HEK293T (cell line): ENCODE measurements around the gene NPAS3.
A peak's percentile ranks its signal among the peaks of the same experiment; 100 is the strongest.

Source experiments
- CTCF ChIA-PET: fragments of 350-600 bp; formaldehyde crosslinking; extraction: SDS; loops from one replicate; lab custom pipeline; 2021; ENCODE audit warnings: antibody characterized with exemption, inconsistent platforms; lab: Yijun Ruan, JAX
- POLR2A ChIA-PET: fragments of 350-600 bp; formaldehyde crosslinking; extraction: SDS; loops from one replicate; lab custom pipeline; 2020; ENCODE audit warnings: antibody characterized with exemption, inconsistent platforms; lab: Yijun Ruan, JAX
- DNase-seq: peaks from one replicate; pipeline ENCODE4 v3.0.0; 2012; ENCODE audit warnings: mixed read lengths; ENCODE audit errors: extremely low spot score
- ARNT ChIP-seq: fragments of 450-650 bp; IDR thresholded peaks from 2 replicates; pipeline ENCODE4 v1.6.1; 2017; ENCODE audit warnings: mild to moderate bottlenecking
- BHLHE40 ChIP-seq: fragments of 450-650 bp; IDR thresholded peaks from 2 replicates; pipeline ENCODE4 v1.6.1; 2016; ENCODE audit warnings: mild to moderate bottlenecking, moderate library complexity, borderline replicate concordance
- CTBP1 ChIP-seq: fragments of 450-650 bp; IDR thresholded peaks from 2 replicates; pipeline ENCODE4 v1.6.1; 2016; ENCODE audit warnings: borderline replicate concordance
- ELF4 ChIP-seq: fragments of 450-650 bp; IDR thresholded peaks from 2 replicates; pipeline ENCODE4 v1.6.1; 2017; ENCODE audit warnings: antibody characterized with exemption
- FOXA1 ChIP-seq: fragments of 450-650 bp; IDR thresholded peaks from 2 replicates; pipeline ENCODE4 v1.6.1; 2016; ENCODE audit warnings: mild to moderate bottlenecking
- FOXK2 ChIP-seq: fragments of 450-650 bp; IDR thresholded peaks from 2 replicates; pipeline ENCODE4 v1.6.1; 2016; ENCODE audit warnings: mild to moderate bottlenecking
- FOXM1 ChIP-seq: fragments of 450-650 bp; IDR thresholded peaks from 2 replicates; pipeline ENCODE4 v1.6.1; 2017; ENCODE audit warnings: mild to moderate bottlenecking, borderline replicate concordance
- HDGF ChIP-seq: fragments of 450-650 bp; IDR thresholded peaks from 2 replicates; pipeline ENCODE4 v1.6.1; 2017; ENCODE audit warnings: antibody characterized with exemption, borderline replicate concordance
- L3MBTL2 ChIP-seq: fragments of 450-650 bp; conservative IDR thresholded peaks from 2 replicates; pipeline ENCODE4 v1.6.1; 2016; ENCODE audit warnings: mild to moderate bottlenecking
- LEF1 ChIP-seq: fragments of 450-650 bp; IDR thresholded peaks from 2 replicates; pipeline ENCODE4 v1.6.1; 2017; ENCODE audit warnings: mild to moderate bottlenecking, borderline replicate concordance
- NFRKB ChIP-seq: fragments of 450-650 bp; IDR thresholded peaks from 2 replicates; pipeline ENCODE4 v1.6.1; 2016; ENCODE audit warnings: mild to moderate bottlenecking, moderate library complexity
- SP1 ChIP-seq: fragments of 450-650 bp; IDR thresholded peaks from 2 replicates; pipeline ENCODE4 v1.6.1; 2017
- SUZ12 ChIP-seq: fragments of 450-650 bp; IDR thresholded peaks from 2 replicates; pipeline ENCODE4 v1.6.1; 2016; ENCODE audit warnings: mild to moderate bottlenecking
- TARDBP ChIP-seq: fragments of 450-650 bp; IDR thresholded peaks from 2 replicates; pipeline ENCODE4 v1.6.1; 2016
- ZNF384 ChIP-seq: fragments of 450-650 bp; IDR thresholded peaks from 2 replicates; pipeline ENCODE4 v1.6.1; 2016
- TF ChIP-seq, protein P1 (sequence below): fragments of 450-650 bp; IDR thresholded peaks from 2 replicates; pipeline ENCODE4 v1.6.1; 2016

The NPAS3 gene

DNA sequence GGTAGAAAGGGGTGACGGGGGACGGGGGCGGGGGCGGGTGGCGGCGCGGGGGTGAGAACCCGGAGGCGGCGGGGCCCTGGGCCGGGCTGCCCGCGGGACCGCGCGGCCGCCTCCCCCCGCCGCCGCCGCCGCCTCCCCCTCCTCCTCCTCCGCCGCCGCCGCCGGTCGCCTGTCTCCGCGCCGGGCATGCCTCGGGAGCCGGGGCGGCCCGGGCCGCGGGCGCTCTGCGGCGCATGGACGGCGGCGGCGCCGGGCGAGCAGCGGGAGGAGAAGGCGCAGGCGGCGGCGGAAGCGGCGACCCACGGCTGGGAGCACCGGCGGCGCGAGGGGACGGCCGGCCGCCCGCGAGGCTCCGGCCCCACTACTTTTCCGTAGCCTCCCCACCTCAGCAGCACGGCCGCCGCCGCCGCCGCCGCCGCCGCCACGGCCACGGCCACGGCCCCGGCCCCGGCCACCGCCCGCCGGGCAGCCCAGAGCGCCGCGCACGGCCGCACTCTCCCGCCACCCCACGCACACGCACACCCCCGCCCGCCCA lies at the start of gene NPAS3:
Gene NPAS3, plus strand, starts transcription at position 161 of the 535 bp plus-strand sequence.
- DNase-seq: peak; percentile 14
- TF ChIP-seq FOXM1 (no peak), ELF4 (no peak), BHLHE40 (no peak), FOXA1 (no peak), LEF1 (no peak), L3MBTL2 (no peak), TARDBP (no peak), ARNT (no peak), SUZ12 (no peak), CTBP1 (no peak), HDGF (no peak), FOXK2 (no peak), ZNF384 (no peak), NFRKB (no peak), SP1 (no peak)
- TF ChIP-seq, protein P1, sequence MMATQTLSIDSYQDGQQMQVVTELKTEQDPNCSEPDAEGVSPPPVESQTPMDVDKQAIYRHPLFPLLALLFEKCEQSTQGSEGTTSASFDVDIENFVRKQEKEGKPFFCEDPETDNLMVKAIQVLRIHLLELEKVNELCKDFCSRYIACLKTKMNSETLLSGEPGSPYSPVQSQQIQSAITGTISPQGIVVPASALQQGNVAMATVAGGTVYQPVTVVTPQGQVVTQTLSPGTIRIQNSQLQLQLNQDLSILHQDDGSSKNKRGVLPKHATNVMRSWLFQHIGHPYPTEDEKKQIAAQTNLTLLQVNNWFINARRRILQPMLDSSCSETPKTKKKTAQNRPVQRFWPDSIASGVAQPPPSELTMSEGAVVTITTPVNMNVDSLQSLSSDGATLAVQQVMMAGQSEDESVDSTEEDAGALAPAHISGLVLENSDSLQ: no peak
- CTCF ChIA-PET: interaction anchor here (0.8 kb wide), 2 partner anchors 204 to 854 kb away, joined by 4 to 5 read pairs; no protein-coding TSS in a partner anchor
- POLR2A ChIA-PET: interaction anchor here (1.0 kb wide), 1 partner anchor 18 kb away, joined by 4 read pairs; no protein-coding TSS in a partner anchor

DNA sequence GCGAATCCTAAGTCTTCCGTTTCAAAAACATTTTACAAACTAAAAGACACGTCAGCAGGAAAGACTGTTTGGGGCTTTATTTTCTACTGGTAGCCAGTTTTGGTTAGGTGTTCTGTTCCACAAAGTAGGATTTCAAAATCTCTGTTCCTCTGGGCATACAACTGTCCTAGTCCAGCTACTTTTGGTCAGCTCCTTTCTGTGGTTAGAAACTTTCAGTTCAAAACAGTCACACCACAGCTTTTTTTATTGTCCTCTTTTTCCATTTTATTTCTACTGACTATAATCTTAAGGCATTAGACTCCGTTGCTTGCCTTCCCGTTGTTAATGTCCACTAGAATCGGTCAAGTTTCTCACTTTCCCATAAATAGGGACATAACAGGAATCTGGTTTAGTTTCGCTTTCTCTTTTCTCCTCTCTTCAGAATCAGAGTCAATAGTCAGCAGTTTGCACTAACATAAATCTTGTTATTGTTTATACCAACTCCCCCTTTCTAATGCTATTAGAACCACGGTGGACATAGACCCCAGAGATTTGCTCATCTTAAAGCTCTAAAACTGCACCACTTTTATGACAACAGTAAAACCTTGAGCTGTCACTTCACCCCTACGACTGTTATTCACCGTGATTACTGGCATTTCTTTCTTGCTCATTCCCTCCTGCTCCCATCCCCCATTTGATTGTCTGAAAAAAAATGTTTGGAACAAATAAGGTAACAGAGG lies 41.5 kb upstream of the NPAS3 start:
- no peak for DNase-seq
- ChIA-PET POLR2A (no interaction called here), CTCF (interaction anchor here (0.8 kb wide), 1 partner anchor 10 kb away, joined by 4 read pairs; no protein-coding TSS in a partner anchor)
- TF ChIP-seq ZNF384: 0 out of 2 replicates have a peak, but pooled peaks have one; percentile 27
- TF ChIP-seq BHLHE40: no peak
- TF ChIP-seq, protein P1: peak; percentile 62

DNA sequence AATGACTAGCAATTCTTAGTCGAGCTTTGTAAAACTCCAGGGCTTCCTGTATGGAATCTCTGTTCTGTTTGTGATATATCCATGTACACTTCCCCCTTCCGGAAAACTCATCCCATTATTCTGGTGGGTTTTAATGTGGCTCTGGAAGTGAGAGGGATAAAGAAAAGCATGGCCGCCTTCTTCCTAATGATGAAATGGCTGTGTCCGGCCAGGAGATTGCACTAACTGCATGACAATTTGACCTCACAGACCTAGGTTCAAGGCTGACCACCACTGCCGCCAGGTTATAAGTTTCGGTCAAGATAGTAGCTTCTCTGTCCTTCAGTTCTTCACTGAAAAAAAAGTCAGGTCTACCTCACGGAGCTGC lies 41.0 kb upstream of the NPAS3 start:
- POLR2A ChIA-PET: no interaction called here
- CTCF ChIA-PET: interaction anchor here (1.3 kb wide), 1 partner anchor 11 kb away, joined by 4 read pairs; no protein-coding TSS in a partner anchor
- no peak for DNase-seq
- TF ChIP-seq ELF4 (no peak), FOXA1 (no peak), CTBP1 (no peak), NFRKB (no peak), FOXM1 (no peak), L3MBTL2 (no peak), TARDBP (no peak), ARNT (no peak), ZNF384 (no peak), BHLHE40 (no peak), FOXK2 (no peak), SP1 (no peak), HDGF (no peak), LEF1 (no peak), SUZ12 (no peak)
- TF ChIP-seq, protein P1: no peak

DNA sequence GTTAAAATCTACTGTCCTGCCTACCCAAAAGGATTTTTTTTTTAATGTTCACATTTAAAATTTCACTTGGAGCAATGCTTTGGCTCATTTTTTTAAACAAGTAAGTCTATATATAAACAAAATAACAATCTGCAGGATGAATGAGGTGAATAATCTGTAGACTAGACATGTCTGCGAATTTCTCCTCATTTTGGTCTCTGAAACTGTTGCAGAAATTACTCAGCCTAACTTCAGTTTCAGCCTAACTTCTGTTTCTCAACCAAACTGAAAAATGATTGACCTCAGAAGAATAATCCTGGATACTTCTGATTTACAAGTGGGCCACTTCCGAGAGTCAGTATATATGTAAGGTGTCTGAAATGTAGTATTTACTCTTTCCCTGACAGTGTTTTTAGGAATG lies 39.8 kb upstream of the NPAS3 start:
- POLR2A ChIA-PET: no interaction called here
- no peak for DNase-seq
- no peak for TF ChIP-seq ZNF384
- no peak for TF ChIP-seq FOXM1
- TF ChIP-seq LEF1: no peak
- no peak for TF ChIP-seq NFRKB
- TF ChIP-seq ARNT: no peak
- no peak for TF ChIP-seq FOXK2
- no peak for TF ChIP-seq CTBP1
- TF ChIP-seq FOXA1: no peak
- no peak for TF ChIP-seq L3MBTL2
- no peak for TF ChIP-seq SUZ12
- CTCF ChIA-PET: interaction anchor here (1.3 kb wide), 1 partner anchor 13 kb away, joined by 4 read pairs; no protein-coding TSS in a partner anchor

DNA sequence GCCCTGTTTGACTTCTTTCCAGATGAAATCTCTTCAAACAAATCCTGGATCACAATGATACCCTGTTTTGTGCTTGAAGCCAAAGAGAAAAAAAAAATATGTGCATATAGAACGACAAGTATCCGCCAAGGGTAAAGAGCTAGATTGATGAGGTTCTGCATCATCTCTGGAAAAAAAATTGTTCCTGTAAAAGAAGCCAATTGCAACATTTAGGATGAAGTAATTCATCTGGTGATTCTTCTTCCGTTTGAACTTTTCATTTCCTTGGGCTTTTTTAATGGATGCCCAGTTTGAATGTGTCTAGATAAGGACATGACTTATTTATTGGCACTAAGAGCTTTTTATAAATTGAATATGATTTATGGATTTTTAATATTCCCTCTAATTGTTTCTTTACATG lies 38.1 kb upstream of the NPAS3 start:
- no peak for DNase-seq
- CTCF ChIA-PET: no interaction called here
- no peak for TF ChIP-seq ELF4
- TF ChIP-seq, protein P1: no peak
- TF ChIP-seq ZNF384: no peak
- TF ChIP-seq ARNT: no peak
- no peak for TF ChIP-seq L3MBTL2
- TF ChIP-seq BHLHE40: no peak
- no peak for TF ChIP-seq SUZ12
- no peak for TF ChIP-seq HDGF
- no peak for TF ChIP-seq FOXK2
- no peak for TF ChIP-seq CTBP1
- no peak for TF ChIP-seq SP1
- TF ChIP-seq TARDBP: no peak
- no peak for TF ChIP-seq FOXM1
- POLR2A ChIA-PET: no interaction called here
